ENCODE results near the gene GALNT18.

DNA sequence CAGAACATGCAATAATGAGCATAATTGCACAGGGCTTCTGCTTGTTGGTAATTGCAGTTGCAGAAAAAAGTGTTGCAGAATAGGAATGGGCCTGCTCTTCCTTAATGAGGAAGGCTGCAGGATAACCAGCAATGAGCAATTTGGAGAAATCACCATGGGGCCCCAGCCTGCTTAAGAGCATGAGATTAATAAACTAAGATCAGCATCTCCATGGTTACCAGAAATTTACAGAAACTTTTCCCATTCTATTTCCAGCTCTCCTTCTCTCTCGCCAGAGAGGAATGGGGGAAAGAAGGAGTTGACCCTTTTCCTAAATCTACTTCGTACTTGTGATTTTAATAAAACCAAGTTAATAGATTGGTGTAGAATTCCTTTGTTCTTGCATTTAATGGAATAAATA is 187.8 kb downstream of the GALNT18 start:
- TF ChIP-seq CTCF (IDR thresholded peaks at IDR 0.05; ENCODE audit: low read depth, low read length, missing input control) (no peak), REST (IDR thresholded peaks at IDR 0.05) (no peak), RXRA (IDR thresholded peaks at IDR 0.05) (no peak), HNF4A (conservative IDR thresholded peaks at IDR 0.05) (no peak), ATF3 (IDR thresholded peaks at IDR 0.05) (no peak), TAF1 (conservative IDR thresholded peaks at IDR 0.05) (no peak), GABPA (IDR thresholded peaks at IDR 0.05 in 1 of 2, conservative IDR thresholded peaks at IDR 0.05 in 1 of 2) (no peak)
- TF ChIP-seq, protein P1, sequence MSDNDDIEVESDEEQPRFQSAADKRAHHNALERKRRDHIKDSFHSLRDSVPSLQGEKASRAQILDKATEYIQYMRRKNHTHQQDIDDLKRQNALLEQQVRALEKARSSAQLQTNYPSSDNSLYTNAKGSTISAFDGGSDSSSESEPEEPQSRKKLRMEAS (IDR thresholded peaks at IDR 0.05), result no peak

Data from liver (tissue), 3 donors.